Measurements from ENCODE around the gene ISLR. TPM values are rescaled to one million over a fixed set of nuclear protein-coding genes. Genes with fewer than 3 reads are reported as not detected.

The ISLR gene
- total and polyA plus RNA-seq, 9 of the 15 experiments (the other 6 are each of a cell fraction or from before 2014, with no cell fraction given): not detected

DNA sequence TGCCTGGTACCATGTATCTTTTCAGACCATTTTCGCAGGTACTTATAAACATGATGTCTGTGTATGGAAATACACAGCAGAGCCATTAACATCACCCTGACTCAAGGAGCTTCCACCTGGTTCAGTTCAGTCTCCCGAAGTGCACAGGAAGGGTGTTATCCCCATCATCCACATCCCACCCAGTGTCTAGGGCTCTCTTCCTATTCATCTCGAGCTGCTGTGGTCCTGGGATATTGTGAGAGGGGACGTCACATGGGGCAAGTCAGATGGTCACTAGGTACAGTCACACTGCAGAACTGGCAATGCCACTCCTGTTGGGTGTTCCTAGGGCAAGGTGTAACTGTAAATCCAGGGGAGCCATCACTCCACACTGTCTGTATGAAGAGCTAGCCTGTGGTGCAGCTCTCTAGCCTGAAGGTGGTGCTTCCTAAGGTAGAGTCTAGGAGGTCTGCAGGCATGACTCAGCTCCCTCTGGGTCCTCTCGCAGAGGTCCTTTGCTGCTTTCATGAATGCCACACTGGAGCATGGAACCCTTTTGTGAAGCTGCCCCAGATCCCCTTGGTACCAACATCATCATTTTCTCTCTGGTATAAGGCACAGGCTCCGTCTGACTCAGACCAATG is 29.2 kb upstream of the ISLR start (continued):
- TF ChIP-seq RBM34 (IDR thresholded peaks at IDR 0.05; ENCODE audit: borderline replicate concordance, insufficient read depth, low read length): no peak
- TF ChIP-seq RBM25 (IDR thresholded peaks at IDR 0.05; ENCODE audit: low read depth, low read length, severe bottlenecking): no peak
- TF ChIP-seq TRIM24 (IDR thresholded peaks at IDR 0.05): no peak
- no peak for TF ChIP-seq NR0B1 (IDR thresholded peaks at IDR 0.05; ENCODE audit: partially characterized antibody)
- TF ChIP-seq, protein P1, sequence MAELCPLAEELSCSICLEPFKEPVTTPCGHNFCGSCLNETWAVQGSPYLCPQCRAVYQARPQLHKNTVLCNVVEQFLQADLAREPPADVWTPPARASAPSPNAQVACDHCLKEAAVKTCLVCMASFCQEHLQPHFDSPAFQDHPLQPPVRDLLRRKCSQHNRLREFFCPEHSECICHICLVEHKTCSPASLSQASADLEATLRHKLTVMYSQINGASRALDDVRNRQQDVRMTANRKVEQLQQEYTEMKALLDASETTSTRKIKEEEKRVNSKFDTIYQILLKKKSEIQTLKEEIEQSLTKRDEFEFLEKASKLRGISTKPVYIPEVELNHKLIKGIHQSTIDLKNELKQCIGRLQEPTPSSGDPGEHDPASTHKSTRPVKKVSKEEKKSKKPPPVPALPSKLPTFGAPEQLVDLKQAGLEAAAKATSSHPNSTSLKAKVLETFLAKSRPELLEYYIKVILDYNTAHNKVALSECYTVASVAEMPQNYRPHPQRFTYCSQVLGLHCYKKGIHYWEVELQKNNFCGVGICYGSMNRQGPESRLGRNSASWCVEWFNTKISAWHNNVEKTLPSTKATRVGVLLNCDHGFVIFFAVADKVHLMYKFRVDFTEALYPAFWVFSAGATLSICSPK (IDR thresholded peaks at IDR 0.05; ENCODE audit: borderline replicate concordance): no peak
- TF ChIP-seq KLF13 (tag; IDR thresholded peaks at IDR 0.05; ENCODE audit: borderline replicate concordance, low read depth): no peak
- TF ChIP-seq ASH1L (IDR thresholded peaks at IDR 0.05; ENCODE audit: borderline replicate concordance, low read depth, partially characterized antibody): no peak
